GM13977 (cell line): Measurements from ENCODE around the gene RGS3.

ENCODE experiments used
- DNase-seq: peaks from one replicate; pipeline ENCODE4 v3.0.0; 2012; ENCODE audit warnings: low spot score
- CTCF ChIP-seq: IDR thresholded peaks from 2 replicates; pipeline ENCODE4 v1.5.1; 2012; ENCODE audit warnings: mild to moderate bottlenecking, control low read depth; ENCODE audit not compliant: insufficient read depth; ENCODE audit errors: extremely low read depth, missing control alignments
- in situ Hi-C: fragments of 300-500 bp; cut with MboI; formaldehyde crosslinking; loops from one replicate; pipeline ENCODE4 v1.12.0; 2022; ENCODE audit warnings: low sequenced_read_pairs, low pct_unique_long_range_greater_than_20kb, mixed read lengths, inconsistent platforms; ENCODE audit not compliant: unreplicated experiment

The RGS3 gene

GRCh38 chr9:113569472-113570060, 106.0 kb downstream of the RGS3 start:
- in situ Hi-C loops = no loop called here
- DNase-seq = no peak
- TF ChIP-seq CTCF = no peak

- no peak for TF ChIP-seq CTCF
- no peak for DNase-seq
- in situ Hi-C loops = no loop called here
Observed at GRCh38 chr9:113570106-113570505, 106.6 kb downstream of the RGS3 start.

- in situ Hi-C loops = no loop called here
- no peak for DNase-seq
- TF ChIP-seq CTCF = no peak
Observed at GRCh38 chr9:113570749-113571711, 107.5 kb downstream of the RGS3 start.

GRCh38 chr9:113572076-113572861, 108.7 kb downstream of the RGS3 start:
- no peak for TF ChIP-seq CTCF
- in situ Hi-C loops = no loop called here
- no peak for DNase-seq

GRCh38 chr9:113573046-113573958, 109.8 kb downstream of the RGS3 start:
- TF ChIP-seq CTCF = no peak
- in situ Hi-C loops = no loop called here
- DNase-seq = no peak
